ENCODE results near the gene SAFB. TPM values are rescaled to one million over a fixed set of nuclear protein-coding genes. Genes with fewer than 3 reads are reported as not detected.

The SAFB gene
- total and polyA plus RNA-seq, 11 donors = 22.3 to 59.6 (median 48.0) TPM

- 90 to 93% (median 91%) methylated on average over 24 of the region's 24 CpGs for WGBS, 4 donors
- Histone ChIP-seq H3K27ac (no peak overlapping the region), H3K4me3 (no peak overlapping the region), H3K36me3 (peaks cover 5 to 100% (median 100%) of the 10 kb centered on the region in 9 donors), H3K9me3 (no peaks in the 10 kb centered on the region), H3K4me1 (no peaks in the 10 kb centered on the region), H3K27me3 (no peaks in the 10 kb centered on the region)
- DNase-seq (no peak), ATAC-seq (no peak)
- TF ChIP-seq POLR2A (IDR thresholded peaks at IDR 0.05) = no peak
- TF ChIP-seq CTCF (IDR thresholded peaks at IDR 0.05) = no peak
- intact Hi-C loops (cut with DNase I) = no loop called here
These were observed 30.1 kb upstream of the SAFB start for GRCh38 chr19:5592531-5593342.

- DNase-seq (no peak), ATAC-seq (no peak)
- Histone ChIP-seq H3K4me1 (no peaks in the 10 kb centered on the region), H3K27ac (no peak overlapping the region), H3K36me3 (peaks cover 5 to 100% (median 100%) of the 10 kb centered on the region in 9 donors), H3K9me3 (no peaks in the 10 kb centered on the region), H3K4me3 (no peak overlapping the region), H3K27me3 (no peaks in the 10 kb centered on the region)
- no peak for TF ChIP-seq POLR2A (IDR thresholded peaks at IDR 0.05)
- no peak for TF ChIP-seq CTCF (IDR thresholded peaks at IDR 0.05)
- intact Hi-C loops (cut with DNase I) = no loop called here
- WGBS, 4 donors = 92 to 95% (median 94%) methylated on average over 65 to 67 of the region's 67 CpGs
These were observed 29.3 kb upstream of the SAFB start for GRCh38 chr19:5593343-5594255.

- 84 to 94% (median 90%) methylated on average over 7 of the region's 7 CpGs for WGBS, 4 donors
- intact Hi-C loops (cut with DNase I) = no loop called here
These were observed 28.3 kb upstream of the SAFB start for GRCh38 chr19:5594521-5594950.

More at GRCh38 chr19:5594521-5594950, 28.3 kb upstream of the SAFB start:
- H3K4me3 ChIP-seq = no peak overlapping the region
- H3K27ac ChIP-seq = no peak overlapping the region
- ATAC-seq (no peak), DNase-seq (no peak)
- no peaks in the 10 kb centered on the region for H3K4me1 ChIP-seq
- TF ChIP-seq CTCF (IDR thresholded peaks at IDR 0.05) (no peak), POLR2A (IDR thresholded peaks at IDR 0.05) (no peak)
- H3K9me3 ChIP-seq = no peaks in the 10 kb centered on the region
- peaks cover 5 to 100% (median 100%) of the 10 kb centered on the region in 9 donors for H3K36me3 ChIP-seq
- no peaks in the 10 kb centered on the region for H3K27me3 ChIP-seq
